Measurements from ENCODE around the gene CKS1B. TPM values are rescaled to one million over a fixed set of nuclear protein-coding genes. Genes with fewer than 3 reads are reported as not detected.

Gene CKS1B
- total RNA-seq, 1 donor from 2014 or later, result 41.2 TPM

GRCh38 chr1:154945160-154945961 is 29.1 kb upstream of the CKS1B start:
- no peak for DNase-seq (ENCODE audit: low spot score)

- no peak for DNase-seq (ENCODE audit: low spot score)
Measured at GRCh38 chr1:154945962-154946850, 28.3 kb upstream of the CKS1B start.

- no peak for DNase-seq (ENCODE audit: low spot score)
Measured at GRCh38 chr1:154948079-154948478, 26.4 kb upstream of the CKS1B start.

GRCh38 chr1:154951901-154952657 is 22.4 kb upstream of the CKS1B start:
- DNase-seq (ENCODE audit: low spot score), result no peak

- no peak for DNase-seq (ENCODE audit: low spot score)
Measured at GRCh38 chr1:154952664-154953063, 21.8 kb upstream of the CKS1B start.

- no peak for DNase-seq (ENCODE audit: low spot score)
Measured at GRCh38 chr1:154953611-154954038, 20.9 kb upstream of the CKS1B start.

- DNase-seq (ENCODE audit: low spot score), result no peak
Measured at GRCh38 chr1:154954541-154954940, 19.9 kb upstream of the CKS1B start.

GRCh38 chr1:154955039-154955717 is 19.3 kb upstream of the CKS1B start:
- DNase-seq (ENCODE audit: low spot score), result no peak

GRCh38 chr1:154955718-154956543 is 18.6 kb upstream of the CKS1B start, which contains the start of gene PBXIP1:
TSS of gene PBXIP1 (minus strand) at chr1:154956099. CDS start at chr1:154953721, 2,378 bp downstream.
- DNase-seq (ENCODE audit: low spot score), result no peak

GRCh38 chr1:154956544-154956941 is 17.9 kb upstream of the CKS1B start:
- DNase-seq (ENCODE audit: low spot score), result no peak

GRCh38 chr1:154957091-154957657 is 17.3 kb upstream of the CKS1B start:
- no peak for DNase-seq (ENCODE audit: low spot score)

- no peak for DNase-seq (ENCODE audit: low spot score)
Measured at GRCh38 chr1:154958036-154958435, 16.4 kb upstream of the CKS1B start.

- DNase-seq (ENCODE audit: low spot score), result no peak
Measured at GRCh38 chr1:154958681-154959425, 15.6 kb upstream of the CKS1B start.

- DNase-seq (ENCODE audit: low spot score), result no peak
Measured at GRCh38 chr1:154959426-154959780, 15.1 kb upstream of the CKS1B start.

- DNase-seq (ENCODE audit: low spot score), result no peak
Measured at GRCh38 chr1:154960446-154961136, 13.9 kb upstream of the CKS1B start.

- peak; percentile 96 for DNase-seq (ENCODE audit: low spot score)
Measured at GRCh38 chr1:154961207-154962155, 13.0 kb upstream of the CKS1B start, which contains the start of gene PYGO2. TSS of gene PYGO2 (minus strand) at chr1:154961782. CDS start at chr1:154961576, 206 bp downstream.

- DNase-seq (ENCODE audit: low spot score), result no peak
Measured at GRCh38 chr1:154962156-154962749, 12.2 kb upstream of the CKS1B start.

All from mesenteric fat pad (tissue), 1 donor.